Motor neuron (in vitro differentiated cells): ENCODE results near the gene CHTF18. TPM values are rescaled to one million over a fixed set of nuclear protein-coding genes. Genes with fewer than 3 reads are reported as not detected.

Experiments
- ATAC-seq, 8 experiments: fragments of 200-7000 bp; cut with Tn5 transposase; replicated peaks in 6 of 8; 2 replicates each; pipeline ENCODE4 v1.8.0; 2021; ENCODE audit warnings: mild to moderate bottlenecking in 8 of 8, moderate library complexity in 8 of 8
- H3K27ac ChIP-seq, 2 donors: fragments of 250-450 bp; sonication (Bioruptor Pico); 2 replicates each; pipeline ENCODE4 v1.9.0; 2021; ENCODE audit warnings: antibody characterized with exemption in 2 of 2, mild to moderate bottlenecking in 2 of 2, moderate library complexity in 1 of 2
- H3K4me1 ChIP-seq, 2 donors: fragments of 250-450 bp; sonication (Bioruptor Pico); replicated peaks in 1 of 2; 2 replicates each; pipeline ENCODE4 v1.6.1; 2021; ENCODE audit warnings: antibody characterized with exemption in 2 of 2, mild to moderate bottlenecking in 2 of 2, moderate library complexity in 1 of 2
- H3K4me3 ChIP-seq, 5 donors: fragments of 250-450 bp; sonication (Bioruptor Pico); 2 replicates each; pipeline ENCODE4 v1.9.0; 2021; ENCODE audit warnings: antibody characterized with exemption in 5 of 5, mild to moderate bottlenecking in 5 of 5, moderate library complexity in 4 of 5
- WGBS, 10 experiments: fragments of 450-650 bp; shearing (Covaris generic); methylation state at CpG; one replicate each; pipeline ENCODE4 v1.0.0; 2022; 5-methylcytosine and 5-hydroxymethylcytosine counted together
- in situ Hi-C, 9 experiments: fragments of 400-800 bp; cut with MboI; loops; one replicate each; pipeline ENCODE4 v1.15.0; 2021; ENCODE audit warnings: low sequenced_read_pairs in 9 of 9, low pct_unique_long_range_greater_than_20kb in 2 of 9; ENCODE audit not compliant: unreplicated experiment in 9 of 9
- total RNA-seq, 8 experiments: library from RNA; unstranded; fragments of 300-600 nt; gene quantifications; 2 replicates each; pipeline versions ENCODE4 v1.2.3 to v1.2.4, GENCODE V29; 2022

Gene CHTF18
- total RNA-seq, 8 experiments from 2014 or later, result 2.5 to 41.5 (median 12.4) TPM

- peaks cover 8 to 13% of the 10 kb centered on the region in 2 donors for H3K4me1 ChIP-seq
- ATAC-seq, result no peak
- no peak overlapping the region for H3K27ac ChIP-seq
- 17 to 100% methylated on average over 1 of the region's 21 CpGs; no CpG with 5 or more reads in 8 of the 10 experiments for WGBS, 10 experiments
- no peak overlapping the region for H3K4me3 ChIP-seq
- in situ Hi-C loops, result no loop called here
Measured at GRCh38 chr16:763369-764183, 24.8 kb upstream of the CHTF18 start.

GRCh38 chr16:764184-764750 lies 24.2 kb upstream of the CHTF18 start:
- WGBS, 10 experiments, result no CpG with 5 or more reads among the region's 20 CpGs
- in situ Hi-C loops, result no loop called here
- Histone ChIP-seq H3K27ac (no peak overlapping the region), H3K4me3 (no peak overlapping the region), H3K4me1 (peaks cover 11 to 18% of the 10 kb centered on the region in 2 donors)
- no peak for ATAC-seq

- WGBS, 10 experiments, result 100% methylated on average over 4 of the region's 38 CpGs; no CpG with 5 or more reads in 9 of the 10 experiments
- Histone ChIP-seq H3K4me3 (no peak overlapping the region), H3K4me1 (peaks cover 11 to 23% of the 10 kb centered on the region in 2 donors), H3K27ac (no peak overlapping the region)
- ATAC-seq, result no peak
- in situ Hi-C loops, result no loop called here
Measured at GRCh38 chr16:764848-765487, 23.5 kb upstream of the CHTF18 start.

- no peak overlapping the region for H3K4me3 ChIP-seq
- no peak for ATAC-seq
- H3K4me1 ChIP-seq, result peaks cover 11 to 23% of the 10 kb centered on the region in 2 donors
- in situ Hi-C loops, result no loop called here
- WGBS, 10 experiments, result no CpG with 5 or more reads among the region's 29 CpGs
- H3K27ac ChIP-seq, result no peak overlapping the region
Measured at GRCh38 chr16:765488-765865, 22.9 kb upstream of the CHTF18 start.

- no peak for ATAC-seq
- peaks cover 11 to 23% of the 10 kb centered on the region in 2 donors for H3K4me1 ChIP-seq
- H3K4me3 ChIP-seq, result no peak overlapping the region
- in situ Hi-C loops, result no loop called here
- H3K27ac ChIP-seq, result no peak overlapping the region
- WGBS, 10 experiments, result 95 to 100% (median 96%) methylated on average over 2 to 8 of the region's 29 CpGs; no CpG with 5 or more reads in 6 of the 10 experiments
Measured at GRCh38 chr16:766008-766819, 22.2 kb upstream of the CHTF18 start.

- no peak for ATAC-seq
- 95% methylated on average over 4 of the region's 48 CpGs; no CpG with 5 or more reads in 9 of the 10 experiments for WGBS, 10 experiments
- in situ Hi-C loops, result no loop called here
- Histone ChIP-seq H3K4me3 (no peak overlapping the region), H3K27ac (no peak overlapping the region), H3K4me1 (peaks cover 11 to 19% of the 10 kb centered on the region in 2 donors)
Measured at GRCh38 chr16:766820-767640, 21.4 kb upstream of the CHTF18 start.

GRCh38 chr16:767743-768235 lies 20.6 kb upstream of the CHTF18 start:
- no peak overlapping the region for H3K27ac ChIP-seq
- in situ Hi-C loops, result no loop called here
- H3K4me1 ChIP-seq, result peaks cover 11 to 16% of the 10 kb centered on the region in 2 donors
- no peak overlapping the region for H3K4me3 ChIP-seq
- ATAC-seq, result no peak
- WGBS, 10 experiments, result no CpG with 5 or more reads among the region's 38 CpGs

- 100% methylated on average over 1 of the region's 21 CpGs; no CpG with 5 or more reads in 9 of the 10 experiments for WGBS, 10 experiments
- peak in 5 of 8 experiments; percentile 22 to 59 (median 39) for ATAC-seq
- no peak overlapping the region for H3K27ac ChIP-seq
- no peak overlapping the region for H3K4me3 ChIP-seq
- H3K4me1 ChIP-seq, result peaks cover 11 to 16% of the 10 kb centered on the region in 2 donors
- in situ Hi-C loops, result no loop called here
Measured at GRCh38 chr16:768428-768827, 20.0 kb upstream of the CHTF18 start.

GRCh38 chr16:769184-769784 lies 19.1 kb upstream of the CHTF18 start:
- H3K4me3 ChIP-seq, result no peak overlapping the region
- peak in 5 of 8 experiments; percentile 41 to 80 (median 68) for ATAC-seq
- in situ Hi-C loops, result no loop called here

GRCh38 chr16:769934-770333 lies 18.5 kb upstream of the CHTF18 start:
- H3K4me1 ChIP-seq, result peaks cover 9 to 16% of the 10 kb centered on the region in 2 donors
- no peak overlapping the region for H3K27ac ChIP-seq
- no peak overlapping the region for H3K4me3 ChIP-seq
- peak in 1 of 8 experiments; percentile 9 for ATAC-seq
- in situ Hi-C loops, result no loop called here
- no CpG with 5 or more reads among the region's 19 CpGs for WGBS, 10 experiments

More at GRCh38 chr16:769184-769784, 19.1 kb upstream of the CHTF18 start:
- H3K4me1 ChIP-seq, result peaks cover 11 to 16% of the 10 kb centered on the region in 2 donors
- WGBS, 10 experiments, result 40 to 80% methylated on average over 1 of the region's 20 CpGs; no CpG with 5 or more reads in 8 of the 10 experiments
- peak overlapping the region in 1 of 2 donors; percentile 56 for H3K27ac ChIP-seq

- in situ Hi-C loops, result no loop called here
- ATAC-seq, result no peak
- peaks cover 6 to 16% of the 10 kb centered on the region in 2 donors for H3K4me1 ChIP-seq
- no peak overlapping the region for H3K27ac ChIP-seq
- WGBS, 10 experiments, result no CpG with 5 or more reads among the region's 13 CpGs
- H3K4me3 ChIP-seq, result no peak overlapping the region
Measured at GRCh38 chr16:770411-770810, 18.0 kb upstream of the CHTF18 start.

GRCh38 chr16:772959-773358 lies 15.5 kb upstream of the CHTF18 start:
- Histone ChIP-seq H3K4me1 (peaks cover 6 to 16% of the 10 kb centered on the region in 2 donors), H3K4me3 (no peak overlapping the region), H3K27ac (no peak overlapping the region)
- WGBS, 10 experiments, result no CpG with 5 or more reads among the region's 18 CpGs
- in situ Hi-C loops, result no loop called here
- no peak for ATAC-seq
